Kidney capillary endothelial cell (primary cell): Measurements from ENCODE around the gene SYTL3.
"Not testable (repeated sequence)": the region's sequence is repeated elsewhere in the genome, so short reads cannot be mapped to it uniquely, and the experiment has no call there.

Experiments used
- DNase-seq: peaks from one replicate; pipeline ENCODE4 v3.0.0-alpha.2; 2018; ENCODE audit warnings: low spot score

Gene SYTL3

DNA sequence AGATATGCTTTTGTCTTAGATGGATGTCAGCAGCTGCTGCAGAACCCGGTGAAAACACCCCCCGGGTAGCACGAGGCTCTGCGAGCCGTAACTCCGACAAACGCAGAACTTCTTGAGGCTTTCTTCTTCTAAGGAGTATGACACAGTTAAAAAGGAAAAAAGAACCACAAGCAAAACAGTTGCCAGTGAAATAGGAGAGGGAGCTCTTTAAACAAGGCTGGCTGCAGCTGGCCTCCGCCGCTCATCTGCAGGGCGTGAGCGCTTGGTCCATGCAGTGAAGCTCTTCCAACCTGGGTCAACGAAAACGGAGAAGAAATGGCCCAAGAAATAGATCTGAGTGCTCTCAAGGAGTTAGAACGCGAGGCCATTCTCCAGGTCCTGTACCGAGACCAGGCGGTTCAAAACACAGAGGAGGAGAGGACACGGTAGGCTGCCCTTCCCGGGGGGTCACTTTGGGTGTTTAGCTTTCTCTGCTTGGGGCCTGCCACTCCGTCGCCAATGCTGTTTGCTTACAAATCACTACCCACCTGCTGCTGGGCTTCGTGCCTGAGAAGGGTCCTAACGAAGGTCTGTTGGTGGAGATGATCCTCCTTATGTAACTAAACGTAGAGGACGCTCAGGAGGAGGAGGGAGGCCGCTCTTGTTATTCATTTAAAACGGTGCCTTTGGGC is 13.2 kb downstream of the SYTL3 start:
- DNase-seq, result no peak

DNA sequence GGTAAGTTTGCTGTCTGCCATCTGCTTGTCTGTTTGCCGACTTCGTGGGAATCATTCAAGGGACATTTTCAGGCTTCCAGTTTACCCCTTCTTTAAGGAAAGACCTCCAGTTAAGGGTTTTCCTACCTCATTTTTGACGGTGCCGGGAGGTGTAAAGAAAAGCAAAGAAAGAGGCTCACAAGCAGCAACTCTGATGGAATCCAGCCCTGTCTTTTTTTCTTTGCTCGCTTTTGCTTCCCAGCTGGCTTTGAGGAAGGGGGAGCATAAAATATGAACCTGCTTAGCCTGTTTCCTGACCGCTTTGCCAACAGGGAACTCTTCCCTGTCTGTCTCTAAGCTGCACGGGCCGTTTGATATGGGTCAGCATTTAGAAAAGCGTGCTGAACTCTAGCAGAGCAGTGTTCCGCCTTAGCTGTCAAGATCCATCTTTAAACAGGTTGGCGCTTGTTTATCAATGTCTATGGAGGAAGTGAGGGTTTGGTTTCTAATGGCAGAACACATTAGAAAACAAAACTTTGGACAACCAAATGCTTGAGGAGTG is 13.8 kb downstream of the SYTL3 start:
- DNase-seq, result no peak

GRCh38 chr6:158665332-158665731 is 15.5 kb downstream of the SYTL3 start:
- DNase-seq, result no peak

- no peak for DNase-seq
Observed at GRCh38 chr6:158666628-158667359, 16.9 kb downstream of the SYTL3 start.

GRCh38 chr6:158667360-158667981 is 17.6 kb downstream of the SYTL3 start:
- DNase-seq, result no peak

- DNase-seq, result no peak
Observed at GRCh38 chr6:158668707-158669103, 18.9 kb downstream of the SYTL3 start.

DNA sequence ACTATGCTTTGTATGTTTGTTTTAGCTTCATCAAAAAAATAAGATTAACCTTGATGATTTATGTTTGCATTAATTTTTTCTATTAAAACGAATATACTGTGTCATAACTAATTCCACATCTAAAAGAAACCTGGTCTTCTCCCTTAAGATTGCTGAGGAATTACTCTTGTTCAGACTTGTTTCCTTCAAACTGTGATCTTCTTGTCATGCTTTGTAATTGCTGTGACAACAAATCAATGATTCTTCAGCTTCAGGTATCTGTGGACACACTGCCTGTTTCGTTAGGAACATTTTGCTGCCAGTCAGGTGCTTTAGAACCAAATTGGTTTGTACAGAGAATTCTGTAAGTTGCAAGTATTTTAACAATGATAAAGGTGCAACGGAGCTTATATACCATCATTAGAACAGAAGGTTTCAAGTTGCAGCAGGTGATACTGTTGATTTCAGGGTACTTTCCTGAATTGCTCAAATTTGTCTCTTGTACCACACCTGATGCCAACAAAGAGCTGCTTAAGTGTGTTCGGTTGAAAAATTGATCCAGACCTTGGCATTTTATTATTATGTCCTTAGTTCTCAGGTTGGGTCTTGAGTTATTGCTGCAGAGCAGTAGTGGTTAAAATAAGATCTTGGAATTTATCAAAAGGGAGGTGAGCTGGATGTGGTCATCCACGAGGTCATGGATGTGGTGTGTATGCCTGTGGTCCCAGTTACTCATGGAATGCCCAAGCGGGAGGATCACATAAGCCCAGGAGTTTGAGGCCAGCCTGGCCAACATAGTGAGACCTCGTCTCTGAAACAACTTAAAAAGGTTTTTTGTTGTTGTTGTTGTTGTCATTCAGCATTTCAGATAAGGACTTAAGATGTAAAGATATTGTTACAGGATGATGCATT is 19.5 kb downstream of the SYTL3 start:
- no peak for DNase-seq

DNA sequence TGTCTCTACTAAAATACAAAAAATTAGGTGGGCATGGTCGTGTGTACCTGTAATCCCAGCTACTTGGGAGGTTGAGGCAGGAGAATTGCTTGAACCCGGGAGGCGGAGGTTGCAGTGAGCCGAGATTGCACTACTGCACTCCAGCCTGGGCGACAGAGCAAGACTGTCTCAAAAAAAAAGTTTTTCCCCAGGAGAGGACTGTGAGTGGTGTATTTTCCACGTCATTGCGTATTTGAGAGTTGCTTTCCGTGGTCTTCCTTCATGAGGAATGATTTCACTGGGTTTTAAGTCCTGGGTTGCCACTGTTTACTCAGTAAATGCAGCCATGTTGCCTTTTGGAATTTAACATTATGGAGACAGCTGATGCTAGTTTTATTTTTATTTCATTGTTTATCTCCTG is 22.3 kb downstream of the SYTL3 start:
- DNase-seq, result not testable (repeated sequence)

- no peak for DNase-seq
Observed at GRCh38 chr6:158672726-158673125, 22.9 kb downstream of the SYTL3 start.

DNA sequence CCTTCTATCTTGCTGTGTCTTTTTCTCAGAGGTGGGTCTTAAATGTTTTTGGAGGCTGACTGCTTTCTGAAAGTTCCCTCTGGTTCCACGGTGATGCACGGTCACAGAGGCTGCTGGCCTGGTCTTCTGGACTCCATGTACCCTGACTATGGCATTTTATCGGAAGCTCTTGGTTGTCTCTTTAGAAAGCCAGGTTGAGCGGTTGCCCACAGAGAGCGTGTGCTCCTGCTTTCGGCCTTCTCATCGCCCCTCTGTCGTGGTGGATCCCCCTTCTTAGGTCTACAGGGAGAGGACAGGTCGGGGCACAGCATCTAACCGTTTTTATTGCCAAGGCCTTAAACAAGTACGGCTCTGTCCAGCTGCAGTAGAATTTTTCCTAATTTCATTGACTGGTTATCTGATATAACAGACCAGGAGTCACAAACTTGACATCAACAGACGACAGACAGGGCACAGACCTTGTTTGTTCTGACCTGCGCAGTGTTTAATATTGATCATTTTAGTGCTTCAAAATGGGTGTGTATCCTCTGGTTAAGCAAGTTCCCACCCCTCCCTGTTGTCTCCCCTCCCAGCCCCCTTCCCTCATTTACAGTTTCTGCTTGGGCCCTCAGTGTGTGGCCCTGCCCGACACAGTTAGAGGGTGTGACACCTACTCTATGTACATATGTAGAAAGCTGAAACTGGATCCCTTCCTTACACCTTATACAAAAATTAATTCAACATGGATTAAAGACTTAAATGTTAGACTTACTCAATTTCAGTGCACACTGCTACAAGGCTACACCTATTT is 24.7 kb downstream of the SYTL3 start:
- no peak for DNase-seq

DNA sequence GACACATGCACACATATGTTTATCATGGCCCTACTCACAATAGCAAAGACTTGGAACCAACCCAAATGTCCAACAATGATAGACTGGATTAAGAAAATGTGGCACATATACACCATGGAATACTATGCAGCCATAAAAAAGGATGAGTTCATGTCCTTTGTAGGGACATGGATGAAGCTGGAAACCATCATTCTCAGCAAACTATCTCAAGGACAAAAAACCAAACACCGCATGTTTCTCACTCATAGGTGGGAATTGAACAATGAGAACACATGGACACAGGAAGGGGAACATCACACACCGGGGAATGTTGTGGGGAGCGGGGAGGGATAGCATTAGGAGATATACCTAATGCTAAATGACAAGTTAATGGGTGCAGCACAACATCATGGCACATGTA is 27.2 kb downstream of the SYTL3 start:
- not testable (repeated sequence) for DNase-seq

DNA sequence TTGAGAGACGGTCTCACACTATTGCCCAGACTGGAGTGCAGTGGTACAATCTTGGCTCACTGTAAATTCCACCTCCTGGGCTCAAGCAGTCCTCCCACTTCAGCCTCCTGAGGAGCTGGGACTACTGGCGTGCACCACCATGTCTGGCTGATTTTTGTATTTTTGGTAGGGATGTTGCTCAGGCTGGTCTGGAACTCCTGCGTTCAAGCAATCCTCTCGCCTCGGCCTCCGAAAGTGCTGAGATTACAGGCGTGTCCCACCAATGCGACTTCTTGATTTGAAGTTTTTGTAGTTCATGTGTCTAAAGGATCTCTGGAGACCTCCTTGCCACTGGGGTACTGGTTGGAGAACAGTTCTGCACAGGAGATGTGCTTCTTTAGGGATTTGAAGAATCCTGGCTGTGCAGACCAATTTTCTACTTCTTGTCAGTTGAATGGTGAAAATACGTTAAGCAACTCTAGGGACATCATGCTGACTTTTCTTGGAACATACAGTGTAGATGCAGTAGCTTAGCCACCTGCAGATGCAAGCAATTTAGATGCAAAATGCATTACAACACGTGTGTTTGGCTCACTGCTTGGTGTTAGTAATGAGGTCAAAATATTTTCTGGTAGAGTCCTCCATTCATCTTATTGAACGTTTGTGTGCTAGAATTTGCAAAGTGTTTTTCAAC is 28.2 kb downstream of the SYTL3 start:
- DNase-seq, result no peak

GRCh38 chr6:158680015-158680414 is 30.2 kb downstream of the SYTL3 start:
- DNase-seq, result no peak

DNA sequence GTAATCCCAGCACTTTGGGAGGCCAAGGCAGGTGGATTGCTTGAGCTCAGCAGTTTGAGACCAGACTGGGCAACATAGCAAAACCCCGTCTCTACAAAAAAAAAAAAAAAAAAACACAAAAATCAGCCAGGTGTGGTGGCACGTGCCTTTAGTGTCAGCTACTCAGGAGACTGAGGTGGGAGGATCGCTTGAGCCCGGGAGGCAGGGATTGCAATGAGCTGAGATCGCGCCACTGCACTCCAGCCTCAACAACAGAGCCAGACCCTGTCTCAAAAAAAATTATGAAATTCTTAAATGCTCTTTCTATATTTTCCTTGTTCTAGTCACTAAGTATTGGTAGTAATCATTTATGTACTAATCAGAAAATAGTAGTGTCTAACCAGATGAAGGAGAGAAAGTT is 30.6 kb downstream of the SYTL3 start:
- no peak for DNase-seq

- no peak for DNase-seq
Observed at GRCh38 chr6:158684311-158684710, 34.5 kb downstream of the SYTL3 start.

DNA sequence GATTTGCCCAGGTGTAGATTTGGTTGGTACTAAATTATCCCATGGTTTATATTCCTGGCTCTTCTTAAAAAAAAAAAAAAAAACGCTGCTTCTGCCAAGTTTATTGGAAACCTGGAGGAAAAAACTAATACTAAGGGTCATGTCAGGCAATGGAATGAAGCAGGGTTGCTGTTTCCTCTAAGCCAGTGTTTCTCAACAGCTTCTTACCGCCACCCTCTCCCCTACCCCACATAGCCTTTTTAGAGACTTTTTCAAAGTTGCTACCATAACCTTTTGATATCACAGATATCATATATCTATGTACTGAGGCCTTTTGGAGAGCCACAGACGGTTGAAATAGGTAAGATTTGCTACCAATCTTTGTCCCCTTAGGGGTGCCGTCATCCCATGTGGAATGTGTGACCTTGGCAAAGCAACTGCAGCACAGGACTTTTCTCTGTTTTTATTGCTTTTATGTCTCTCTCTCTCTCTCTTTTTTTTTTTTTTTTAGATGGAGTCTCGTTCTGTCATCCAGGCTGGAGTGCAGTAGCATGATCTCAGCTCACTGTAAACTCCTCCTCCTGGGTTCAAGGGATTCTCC is 35.0 kb downstream of the SYTL3 start:
- DNase-seq, result no peak

DNA sequence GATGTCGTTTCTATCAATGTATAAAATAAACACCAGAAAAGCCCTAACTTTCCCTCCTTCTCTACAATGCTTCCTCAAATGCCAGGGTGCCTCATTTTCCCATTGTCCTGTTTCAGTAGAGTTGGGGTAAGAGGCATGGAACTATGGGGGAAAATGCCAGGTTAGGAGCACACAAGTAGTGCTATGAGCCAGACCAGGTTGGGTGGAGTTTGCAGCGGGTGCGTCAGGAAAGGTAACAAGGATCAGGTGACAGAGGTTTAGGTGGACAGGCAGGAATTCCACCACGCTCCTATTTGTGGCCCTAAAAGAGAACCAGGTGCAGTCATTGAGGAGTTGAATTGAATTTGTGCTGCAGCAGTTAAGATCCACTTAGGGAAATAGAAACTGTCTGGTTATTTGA is 36.5 kb downstream of the SYTL3 start:
- DNase-seq, result no peak

DNA sequence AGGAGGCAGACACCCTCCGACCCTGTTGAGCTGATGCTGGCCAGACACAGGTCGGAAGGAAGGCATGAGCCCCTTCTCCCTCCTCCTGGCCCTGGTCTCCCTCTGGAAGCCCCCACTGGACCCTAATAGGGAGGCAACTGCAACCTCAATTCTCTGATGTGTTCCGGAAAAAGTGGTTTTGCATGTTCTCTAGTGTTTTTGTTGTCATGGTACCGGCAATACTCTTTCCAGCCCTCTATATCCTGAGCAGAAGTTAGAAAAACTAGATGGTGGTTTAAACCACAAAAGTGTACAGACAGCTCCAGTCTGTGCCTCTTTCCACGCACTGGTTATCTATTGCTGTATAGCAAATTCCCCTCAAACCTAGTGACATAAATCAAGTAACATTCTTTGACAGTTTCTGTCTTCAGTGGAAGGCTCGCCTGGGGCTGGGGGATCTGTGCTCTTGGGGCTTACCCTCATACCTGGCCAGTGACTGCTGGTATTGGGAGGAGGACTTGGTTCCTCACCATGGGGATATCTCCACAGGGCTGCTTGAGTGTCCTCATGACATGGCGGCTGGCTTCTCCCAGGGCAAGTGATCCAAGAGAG is 37.0 kb downstream of the SYTL3 start:
- DNase-seq, result no peak

GRCh38 chr6:158687506-158687905 is 37.7 kb downstream of the SYTL3 start:
- no peak for DNase-seq

- DNase-seq, result no peak
Observed at GRCh38 chr6:158688860-158689259, 39.0 kb downstream of the SYTL3 start.
